Calu3 (cell line): ENCODE data around the gene WNT7A. TPM values are rescaled to one million over a fixed set of nuclear protein-coding genes. Genes with fewer than 3 reads are reported as not detected.

Experiments
- BruUV-seq: library from RNA; stranded (reverse); fragments of 400-500 nt; replicated peaks from 2 replicates; lab custom pipeline; 2021; lab: Mats Ljungman, UMichigan
- CTCF ChIA-PET: fragments of 300-600 bp; sonication (Branson Sonifier 250); formaldehyde crosslinking; loops from one replicate; lab custom pipeline; 2022; ENCODE audit warnings: antibody characterized with exemption; lab: Charles Lee
- DNase-seq: peaks from one replicate; pipeline ENCODE4 v3.0.0; 2022
- H3K27ac Mint-ChIP-seq: one replicate; pipeline ENCODE4 v1.8.0; 2022; ENCODE audit warnings: mixed read lengths; ENCODE audit not compliant: unreplicated experiment
- H3K27me3 Mint-ChIP-seq: one replicate; pipeline ENCODE4 v1.8.0; 2022; ENCODE audit warnings: mixed read lengths; ENCODE audit not compliant: unreplicated experiment
- H3K36me3 Mint-ChIP-seq: one replicate; pipeline ENCODE4 v1.8.0; 2022; ENCODE audit warnings: mild to moderate bottlenecking, moderate library complexity, mixed read lengths; ENCODE audit not compliant: insufficient read depth, unreplicated experiment
- H3K4me1 Mint-ChIP-seq: one replicate; pipeline ENCODE4 v1.8.0; 2022; ENCODE audit warnings: mild to moderate bottlenecking, low read depth, mixed read lengths; ENCODE audit not compliant: unreplicated experiment
- H3K4me3 Mint-ChIP-seq: one replicate; pipeline ENCODE4 v1.8.0; 2022; ENCODE audit warnings: mild to moderate bottlenecking, low read depth, moderate library complexity, mixed read lengths; ENCODE audit not compliant: unreplicated experiment
- H3K9me3 Mint-ChIP-seq: one replicate; pipeline ENCODE4 v1.8.0; 2022; ENCODE audit warnings: low read depth, mixed read lengths; ENCODE audit not compliant: unreplicated experiment
- intact Hi-C: fragments of 100-400 bp; cut with micrococcal nuclease; formaldehyde crosslinking; loops from one replicate; pipeline ENCODE4 v1.10.0; 2022; ENCODE audit not compliant: unreplicated experiment
- total RNA-seq: library from RNA; stranded (reverse); gene quantifications from 2 replicates; pipeline ENCODE4 v1.2.3, GENCODE V29; 2022
- TF ChIP-seq, protein P1 (sequence below): fragments of 200-600 bp; IDR thresholded peaks from one replicate; pipeline ENCODE4 v1.8.0; 2022; ENCODE audit warnings: antibody characterized with exemption; ENCODE audit not compliant: unreplicated experiment

WNT7A gene
- total RNA-seq, 1 experiment from 2014 or later, result 3.5 TPM

GRCh38 chr3:13839726-13840340, 40.0 kb downstream of the WNT7A start:
- Mint-ChIP-seq H3K36me3 (no peaks in the 10 kb centered on the region), H3K4me3 (no peak overlapping the region)
- BruUV-seq, result no TSS peak

DNA sequence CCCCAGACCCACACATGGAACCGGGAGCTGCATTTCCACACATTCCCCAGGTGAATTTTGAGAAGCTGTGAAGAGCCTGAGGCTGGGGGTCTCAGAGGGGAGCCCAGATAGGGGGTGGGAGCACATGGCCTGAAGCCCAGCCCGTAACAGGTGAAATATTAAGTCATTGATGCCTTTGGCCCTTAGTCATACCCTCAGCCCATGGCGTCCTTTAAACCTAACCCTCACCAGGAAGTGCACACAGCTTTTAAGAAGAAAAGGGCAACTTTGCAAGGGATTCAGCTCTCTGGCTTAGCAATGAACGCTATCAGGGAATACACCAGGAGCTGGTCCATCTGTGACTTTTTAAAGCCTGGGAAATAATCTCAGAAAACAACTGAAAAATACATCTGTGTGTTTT, 40.6 kb downstream of the WNT7A start:
- Mint-ChIP-seq H3K27me3 (peaks cover 14% of the 10 kb centered on the region), H3K4me3 (no peak overlapping the region), H3K4me1 (no peaks in the 10 kb centered on the region), H3K36me3 (no peaks in the 10 kb centered on the region), H3K9me3 (no peaks in the 10 kb centered on the region), H3K27ac (no peak overlapping the region)
- DNase-seq, result no peak
- CTCF ChIA-PET, result interaction anchor here (0.5 kb wide), 1 partner anchor 45 kb away, joined by 3 read pairs; no protein-coding TSS in a partner anchor
- intact Hi-C loops, result no loop called here
- no TSS peak for BruUV-seq
- TF ChIP-seq, protein P1, sequence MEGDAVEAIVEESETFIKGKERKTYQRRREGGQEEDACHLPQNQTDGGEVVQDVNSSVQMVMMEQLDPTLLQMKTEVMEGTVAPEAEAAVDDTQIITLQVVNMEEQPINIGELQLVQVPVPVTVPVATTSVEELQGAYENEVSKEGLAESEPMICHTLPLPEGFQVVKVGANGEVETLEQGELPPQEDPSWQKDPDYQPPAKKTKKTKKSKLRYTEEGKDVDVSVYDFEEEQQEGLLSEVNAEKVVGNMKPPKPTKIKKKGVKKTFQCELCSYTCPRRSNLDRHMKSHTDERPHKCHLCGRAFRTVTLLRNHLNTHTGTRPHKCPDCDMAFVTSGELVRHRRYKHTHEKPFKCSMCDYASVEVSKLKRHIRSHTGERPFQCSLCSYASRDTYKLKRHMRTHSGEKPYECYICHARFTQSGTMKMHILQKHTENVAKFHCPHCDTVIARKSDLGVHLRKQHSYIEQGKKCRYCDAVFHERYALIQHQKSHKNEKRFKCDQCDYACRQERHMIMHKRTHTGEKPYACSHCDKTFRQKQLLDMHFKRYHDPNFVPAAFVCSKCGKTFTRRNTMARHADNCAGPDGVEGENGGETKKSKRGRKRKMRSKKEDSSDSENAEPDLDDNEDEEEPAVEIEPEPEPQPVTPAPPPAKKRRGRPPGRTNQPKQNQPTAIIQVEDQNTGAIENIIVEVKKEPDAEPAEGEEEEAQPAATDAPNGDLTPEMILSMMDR, result no peak

More at GRCh38 chr3:13839726-13840340, 40.0 kb downstream of the WNT7A start:
- CTCF ChIA-PET, result no interaction called here
- no peaks in the 10 kb centered on the region for H3K9me3 Mint-ChIP-seq
- intact Hi-C loops, result no loop called here
- no peaks in the 10 kb centered on the region for H3K4me1 Mint-ChIP-seq
- peaks cover 8% of the 10 kb centered on the region for H3K27me3 Mint-ChIP-seq
- TF ChIP-seq, protein P1, result no peak
- no peak overlapping the region for H3K27ac Mint-ChIP-seq
- DNase-seq, result no peak

GRCh38 chr3:13838421-13838820, 41.5 kb downstream of the WNT7A start:
- Mint-ChIP-seq H3K36me3 (no peaks in the 10 kb centered on the region), H3K4me1 (no peaks in the 10 kb centered on the region), H3K4me3 (no peak overlapping the region), H3K27me3 (peaks cover 14% of the 10 kb centered on the region), H3K9me3 (no peaks in the 10 kb centered on the region), H3K27ac (no peak overlapping the region)
- DNase-seq, result no peak
- CTCF ChIA-PET, result interaction anchor here (0.5 to 0.9 kb wide), 2 partner anchors 10 to 46 kb away, joined by 3 read pairs; no protein-coding TSS in a partner anchor
- TF ChIP-seq, protein P1, result no peak
- BruUV-seq, result no TSS peak
- intact Hi-C loops, result no loop called here

GRCh38 chr3:13837751-13838150, 42.1 kb downstream of the WNT7A start:
- H3K4me3 Mint-ChIP-seq, result no peak overlapping the region
- H3K36me3 Mint-ChIP-seq, result no peaks in the 10 kb centered on the region
- no peak overlapping the region for H3K27ac Mint-ChIP-seq
- peaks cover 15% of the 10 kb centered on the region for H3K27me3 Mint-ChIP-seq
- no peaks in the 10 kb centered on the region for H3K4me1 Mint-ChIP-seq
- no TSS peak for BruUV-seq
- TF ChIP-seq, protein P1, result no peak
- H3K9me3 Mint-ChIP-seq, result no peaks in the 10 kb centered on the region
- DNase-seq, result no peak
- CTCF ChIA-PET, result interaction anchor here (0.6 kb wide), 1 partner anchor 284 kb away, joined by 4 read pairs; no protein-coding TSS in a partner anchor
- intact Hi-C loops, result no loop called here
